ENCODE measurements around the gene DRC7. TPM values are rescaled to one million over a fixed set of nuclear protein-coding genes. Genes with fewer than 3 reads are reported as not detected.

DRC7 gene
- total RNA-seq, 1 donor = not detected

DNA sequence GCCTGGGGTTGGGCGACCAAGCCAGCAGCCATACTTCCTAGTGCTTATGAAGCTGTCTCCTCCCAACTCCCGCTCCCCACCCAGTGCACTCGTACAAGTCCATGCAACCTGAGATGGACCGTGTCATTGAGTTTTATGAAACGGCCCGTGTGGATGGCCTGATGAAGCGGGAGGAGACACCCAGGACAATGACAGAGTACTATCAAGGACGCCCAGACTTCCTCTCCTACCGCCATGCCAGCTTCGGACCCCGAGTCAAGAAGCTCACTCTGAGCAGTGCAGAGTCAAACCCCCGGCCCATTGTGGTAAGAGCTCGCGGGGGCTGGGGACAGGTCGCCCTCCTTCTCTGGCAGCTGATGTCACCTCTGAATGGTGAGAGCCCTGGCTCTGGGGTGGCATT is 29.9 kb downstream of the DRC7 start:
- no peak for TF ChIP-seq CTCF (IDR thresholded peaks at IDR 0.05; ENCODE audit: insufficient read depth, low read depth, low read length)
- no peak overlapping the region for H3K4me3 ChIP-seq (ENCODE audit: low read depth, low read length)
- DNase-seq (ENCODE audit: low read depth) = no peak

DNA sequence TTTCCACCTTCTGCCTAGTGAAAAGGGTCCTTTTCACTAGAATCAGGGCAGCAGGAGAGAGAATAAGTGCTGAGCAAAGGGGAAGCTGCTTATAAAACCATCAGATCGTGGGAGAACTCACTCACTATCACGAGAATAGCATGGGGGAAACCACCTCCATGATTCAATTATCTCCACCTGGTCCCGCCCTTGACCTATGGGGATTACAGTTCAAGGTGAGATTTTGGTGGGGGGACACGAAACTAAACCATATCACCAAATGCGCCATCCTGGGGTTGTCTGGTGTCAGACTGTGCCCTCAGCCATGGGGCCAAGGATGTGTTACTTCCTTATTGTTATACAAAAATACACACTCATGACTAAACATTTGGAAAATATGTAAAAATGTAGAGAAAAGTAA is 30.5 kb downstream of the DRC7 start:
- H3K4me3 ChIP-seq (ENCODE audit: low read depth, low read length) = no peak overlapping the region
- TF ChIP-seq CTCF (IDR thresholded peaks at IDR 0.05; ENCODE audit: insufficient read depth, low read depth, low read length) = no peak
- DNase-seq (ENCODE audit: low read depth) = no peak

DNA sequence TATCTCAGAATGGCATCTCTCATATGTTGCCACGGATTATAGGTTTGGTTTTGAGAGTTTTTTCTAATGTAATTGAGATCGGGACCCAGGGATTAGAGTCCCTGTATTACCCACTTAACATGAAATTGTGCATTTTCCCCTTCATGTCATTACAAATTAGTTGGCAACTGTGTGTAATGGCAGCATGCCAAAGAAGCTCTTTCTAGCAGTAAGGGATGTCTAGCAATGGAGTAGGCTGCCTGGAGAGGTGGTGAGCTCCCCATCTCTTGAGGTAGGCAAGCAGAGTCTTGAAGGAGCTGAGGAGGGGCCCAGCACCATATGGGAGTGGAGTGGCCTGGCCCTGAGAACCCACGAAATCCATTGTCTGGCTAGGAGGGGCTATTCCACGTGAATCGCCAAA is 30.9 kb downstream of the DRC7 start:
- H3K4me3 ChIP-seq (ENCODE audit: low read depth, low read length) = no peak overlapping the region
- no peak for TF ChIP-seq CTCF (IDR thresholded peaks at IDR 0.05; ENCODE audit: insufficient read depth, low read depth, low read length)
- DNase-seq (ENCODE audit: low read depth) = no peak

DNA sequence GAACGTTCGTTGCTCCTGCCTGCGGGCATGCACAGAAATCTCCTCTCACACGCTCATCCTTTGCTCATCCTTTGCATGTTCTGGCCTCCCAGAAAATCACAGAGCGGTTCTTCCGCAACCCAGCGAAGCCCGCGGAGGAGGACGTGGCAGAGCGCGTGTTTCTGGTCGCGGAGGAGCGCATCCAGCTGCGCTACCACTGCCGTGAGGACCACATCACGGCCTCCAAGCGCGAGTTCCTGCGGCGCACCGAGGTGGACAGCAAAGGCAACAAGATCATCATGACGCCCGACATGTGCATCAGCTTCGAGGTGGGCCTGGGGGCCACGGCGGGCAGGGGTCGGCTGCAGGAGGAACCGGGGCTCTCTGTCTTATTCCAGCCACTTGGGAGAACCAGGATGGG is 31.4 kb downstream of the DRC7 start:
- no peak overlapping the region for H3K4me3 ChIP-seq (ENCODE audit: low read depth, low read length)
- no peak for DNase-seq (ENCODE audit: low read depth)
- no peak for TF ChIP-seq CTCF (IDR thresholded peaks at IDR 0.05; ENCODE audit: insufficient read depth, low read depth, low read length)

DNA sequence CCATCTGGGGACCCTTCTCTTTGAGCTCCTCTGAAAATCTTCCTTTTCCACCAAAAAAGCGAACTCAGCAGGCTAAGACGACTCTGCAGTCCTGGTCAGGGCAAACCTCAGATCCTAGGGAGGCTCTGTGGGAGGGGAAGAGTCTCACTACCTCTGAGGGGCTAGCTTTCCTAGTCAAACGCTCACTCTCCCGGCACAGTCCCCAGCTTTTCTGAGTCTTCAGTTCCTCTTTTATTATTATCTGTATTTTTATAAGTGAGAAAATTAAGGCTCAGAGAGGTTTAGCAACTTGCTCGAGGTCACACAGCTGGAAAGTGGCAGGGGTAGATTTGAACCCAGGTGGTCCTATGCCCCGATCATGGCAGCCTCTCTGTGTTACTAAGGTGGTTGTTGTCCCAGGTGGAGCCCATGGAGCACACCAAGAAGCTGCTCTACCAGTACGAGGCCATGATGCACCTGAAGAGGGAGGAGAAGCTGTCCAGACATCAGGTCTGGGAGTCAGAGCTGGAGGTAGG is 31.9 kb downstream of the DRC7 start:
- no peak for TF ChIP-seq CTCF (IDR thresholded peaks at IDR 0.05; ENCODE audit: insufficient read depth, low read depth, low read length)
- H3K4me3 ChIP-seq (ENCODE audit: low read depth, low read length) = no peak overlapping the region
- DNase-seq (ENCODE audit: low read depth) = no peak

DNA sequence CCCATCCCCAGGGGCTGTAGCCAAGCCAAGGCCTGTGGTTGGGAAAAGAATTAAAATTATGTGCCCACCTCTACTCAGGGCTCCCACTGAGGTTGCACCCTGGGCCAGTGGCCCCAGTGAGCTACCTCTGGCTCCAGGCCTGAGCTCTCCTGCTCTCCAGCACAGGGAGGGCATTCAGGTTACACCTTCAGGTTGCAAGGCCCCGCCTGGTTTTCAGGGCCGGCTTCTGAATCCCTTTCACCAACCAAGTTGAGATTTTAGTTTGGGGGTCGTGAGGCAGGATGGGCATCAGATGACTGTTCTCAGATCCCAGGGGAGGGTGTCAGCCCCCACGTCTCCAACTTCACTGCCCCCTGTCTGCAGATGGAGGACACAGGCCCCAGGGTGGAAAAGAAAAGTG is 33.0 kb downstream of the DRC7 start:
- TF ChIP-seq CTCF (IDR thresholded peaks at IDR 0.05; ENCODE audit: insufficient read depth, low read depth, low read length) = no peak
- no peak for DNase-seq (ENCODE audit: low read depth)
- H3K4me3 ChIP-seq (ENCODE audit: low read depth, low read length) = no peak overlapping the region

Data from fibroblast of villous mesenchyme (primary cell).